IMR-90 (cell line): Measurements from ENCODE around the gene KLHL29.

ENCODE experiments used
- CEBPB ChIP-seq: IDR thresholded peaks from 2 replicates; pipeline ENCODE4 v1.6.1; 2012; ENCODE audit warnings: low read depth, low read length, improper control_type of control experiment
- MAFK ChIP-seq: IDR thresholded peaks from 2 replicates; pipeline ENCODE4 v1.6.1; 2012; ENCODE audit warnings: low read depth, low read length, improper control_type of control experiment
- MXI1 ChIP-seq: IDR thresholded peaks from 2 replicates; pipeline ENCODE4 v1.6.1; 2012; ENCODE audit warnings: low read depth, mild to moderate bottlenecking, low read length, moderate library complexity, borderline replicate concordance
- POLR2A ChIP-seq: IDR thresholded peaks from 2 replicates; pipeline ENCODE4 v1.6.1; 2012; ENCODE audit warnings: mild to moderate bottlenecking, low read depth, low read length
- TF ChIP-seq, protein P1 (sequence below): conservative IDR thresholded peaks from 2 replicates; pipeline ENCODE4 v1.5.1; 2012; ENCODE audit warnings: mild to moderate bottlenecking, low read depth, low read length, improper control_type of control experiment
- TF ChIP-seq, protein P2 (sequence below): fragments of 150-350 bp; IDR thresholded peaks from 2 replicates; pipeline ENCODE4 v1.6.1; 2017; ENCODE audit warnings: mild to moderate bottlenecking, antibody characterized with exemption, low read length, low read depth

DNA sequence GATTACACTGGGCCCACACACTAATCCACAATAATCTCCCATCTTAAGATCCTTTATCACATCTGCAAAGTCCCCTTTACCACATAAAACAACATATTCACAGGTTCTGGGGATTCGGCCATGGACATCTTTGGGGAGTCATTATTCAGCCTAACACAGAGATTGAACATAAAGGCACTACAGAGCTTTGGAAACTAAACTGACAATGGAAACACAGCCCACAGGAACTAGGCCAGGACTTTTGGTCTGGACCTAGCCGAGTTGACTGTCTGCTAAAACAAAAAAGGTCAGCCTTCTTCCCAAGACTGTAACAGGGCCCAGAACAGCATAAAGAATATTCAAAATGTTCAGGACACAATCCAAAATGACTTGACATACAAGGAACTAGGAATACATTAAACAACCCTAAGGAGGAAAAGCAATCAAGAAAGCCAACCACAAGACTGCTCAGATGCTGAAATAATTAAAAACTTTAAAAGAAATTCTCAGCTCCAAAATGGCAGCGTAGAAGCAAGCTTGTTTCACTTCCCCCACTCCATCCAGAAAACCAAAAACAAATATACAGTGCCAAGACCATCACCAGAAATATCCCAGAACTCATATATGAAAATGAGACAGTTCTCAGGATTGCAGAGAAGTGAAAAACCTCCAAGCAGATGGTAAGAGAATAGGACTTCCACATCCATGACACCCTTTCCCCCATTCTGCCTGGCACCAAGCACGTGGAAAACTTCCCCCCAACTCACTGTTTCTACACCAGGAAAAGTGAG is 334.1 kb downstream of the KLHL29 start:
- TF ChIP-seq CEBPB = no peak
- TF ChIP-seq, protein P1, sequence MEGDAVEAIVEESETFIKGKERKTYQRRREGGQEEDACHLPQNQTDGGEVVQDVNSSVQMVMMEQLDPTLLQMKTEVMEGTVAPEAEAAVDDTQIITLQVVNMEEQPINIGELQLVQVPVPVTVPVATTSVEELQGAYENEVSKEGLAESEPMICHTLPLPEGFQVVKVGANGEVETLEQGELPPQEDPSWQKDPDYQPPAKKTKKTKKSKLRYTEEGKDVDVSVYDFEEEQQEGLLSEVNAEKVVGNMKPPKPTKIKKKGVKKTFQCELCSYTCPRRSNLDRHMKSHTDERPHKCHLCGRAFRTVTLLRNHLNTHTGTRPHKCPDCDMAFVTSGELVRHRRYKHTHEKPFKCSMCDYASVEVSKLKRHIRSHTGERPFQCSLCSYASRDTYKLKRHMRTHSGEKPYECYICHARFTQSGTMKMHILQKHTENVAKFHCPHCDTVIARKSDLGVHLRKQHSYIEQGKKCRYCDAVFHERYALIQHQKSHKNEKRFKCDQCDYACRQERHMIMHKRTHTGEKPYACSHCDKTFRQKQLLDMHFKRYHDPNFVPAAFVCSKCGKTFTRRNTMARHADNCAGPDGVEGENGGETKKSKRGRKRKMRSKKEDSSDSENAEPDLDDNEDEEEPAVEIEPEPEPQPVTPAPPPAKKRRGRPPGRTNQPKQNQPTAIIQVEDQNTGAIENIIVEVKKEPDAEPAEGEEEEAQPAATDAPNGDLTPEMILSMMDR = no peak
- no peak for TF ChIP-seq POLR2A
- TF ChIP-seq MAFK = no peak
- TF ChIP-seq, protein P2, sequence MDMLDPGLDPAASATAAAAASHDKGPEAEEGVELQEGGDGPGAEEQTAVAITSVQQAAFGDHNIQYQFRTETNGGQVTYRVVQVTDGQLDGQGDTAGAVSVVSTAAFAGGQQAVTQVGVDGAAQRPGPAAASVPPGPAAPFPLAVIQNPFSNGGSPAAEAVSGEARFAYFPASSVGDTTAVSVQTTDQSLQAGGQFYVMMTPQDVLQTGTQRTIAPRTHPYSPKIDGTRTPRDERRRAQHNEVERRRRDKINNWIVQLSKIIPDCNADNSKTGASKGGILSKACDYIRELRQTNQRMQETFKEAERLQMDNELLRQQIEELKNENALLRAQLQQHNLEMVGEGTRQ = no peak
- TF ChIP-seq MXI1 = no peak
